A673 (cell line): ENCODE measurements around the gene NDE1.

Experiments used
- CTCF ChIP-seq: fragments of 300-800, 200-600 bp; sonication (generic); conservative IDR thresholded peaks from 2 replicates; pipeline ENCODE4 v1.5.1; 2017; ENCODE audit warnings: low read depth, mild to moderate bottlenecking, antibody characterized with exemption, low read length, moderate library complexity, mixed read lengths
- EZH2 ChIP-seq: fragments of 200-600 bp; sonication (generic); IDR thresholded peaks from 2 replicates; pipeline ENCODE4 v1.6.1; 2017; ENCODE audit warnings: borderline replicate concordance, low read depth, mild to moderate bottlenecking, mixed read lengths, antibody characterized with exemption, low read length; ENCODE audit not compliant: poor library complexity, severe bottlenecking

GRCh38 chr16:15691046-15691445 lies 41.0 kb downstream of the NDE1 start:
- TF ChIP-seq CTCF, result no peak
- no peak for TF ChIP-seq EZH2
